GM18498 (cell line): ENCODE measurements around the gene SORD.
A peak's percentile ranks its signal among the peaks of the same experiment; 100 is the strongest.

ENCODE experiments used
- ATAC-seq: cut with Tn5 transposase; IDR thresholded peaks from one replicate; pipeline ENCODE4 v1.9.1; 2021; ENCODE audit warnings: mild to moderate bottlenecking, moderate library complexity; ENCODE audit not compliant: unreplicated experiment

Gene SORD

DNA sequence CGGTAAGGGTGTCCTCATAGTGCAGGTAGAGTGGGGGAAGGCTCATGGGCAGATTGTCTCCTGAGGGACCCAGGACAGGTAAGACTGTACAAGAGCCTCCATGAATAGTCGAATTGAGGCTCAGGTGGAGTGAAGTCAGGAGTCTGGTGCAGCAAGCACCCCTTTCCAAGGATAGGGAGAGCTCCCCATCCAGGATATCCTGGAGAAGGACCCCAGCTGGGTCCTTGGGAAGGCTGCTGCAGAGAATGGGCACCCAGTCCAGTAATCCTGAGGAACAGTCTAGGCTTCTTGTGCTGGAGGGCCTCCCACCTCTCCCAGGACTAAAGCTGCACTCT lies 91.7 kb downstream of the SORD start:
- ATAC-seq = no peak

DNA sequence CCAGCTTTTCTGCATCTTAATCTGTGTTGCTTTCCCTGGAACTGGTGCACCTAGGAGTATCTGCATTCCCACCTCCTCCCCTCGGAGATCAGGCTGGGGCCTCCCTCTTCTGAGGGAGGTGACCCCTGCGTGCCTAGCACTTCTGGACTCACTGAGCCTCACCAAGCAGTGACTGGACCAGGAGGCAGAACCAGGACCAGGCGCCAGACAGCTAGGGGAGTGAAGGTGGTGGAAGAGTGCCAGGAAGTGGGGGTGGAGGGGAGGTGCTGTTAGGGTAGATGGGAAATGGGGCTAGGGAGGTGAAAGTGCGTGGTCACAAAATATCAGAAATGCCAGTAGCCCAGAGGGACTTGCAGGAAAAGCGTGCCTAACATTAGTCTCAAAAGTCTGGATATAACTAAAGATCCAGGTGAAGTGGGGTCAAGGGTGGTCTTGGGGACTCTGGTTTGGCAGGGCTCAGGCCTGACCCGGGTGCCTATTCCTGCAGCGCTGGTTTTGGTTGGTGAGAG lies 92.4 kb downstream of the SORD start:
- ATAC-seq = no peak

DNA sequence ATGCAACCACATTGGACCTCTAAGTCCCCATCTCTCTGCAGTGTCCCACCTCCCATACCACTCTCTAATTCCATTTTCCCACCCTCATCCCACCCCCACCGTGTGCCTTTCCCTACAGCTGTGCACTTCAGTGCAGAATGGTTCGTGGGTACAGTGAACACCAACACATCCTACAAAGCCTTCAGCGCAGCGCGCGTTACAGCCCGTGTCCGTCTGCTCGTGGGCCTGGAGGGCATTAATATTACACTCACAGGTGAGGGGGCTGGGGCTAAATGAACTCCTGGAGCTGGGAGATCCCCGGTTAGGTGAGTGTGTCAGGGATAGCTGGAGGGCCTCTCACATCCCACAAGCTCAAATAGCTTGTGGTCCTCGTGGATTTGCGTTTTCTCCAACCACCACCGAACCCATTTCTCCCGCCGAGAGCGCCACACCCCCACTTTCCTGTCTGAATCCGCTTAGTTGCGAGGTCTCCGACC lies 93.0 kb downstream of the SORD start:
- ATAC-seq = no peak

DNA sequence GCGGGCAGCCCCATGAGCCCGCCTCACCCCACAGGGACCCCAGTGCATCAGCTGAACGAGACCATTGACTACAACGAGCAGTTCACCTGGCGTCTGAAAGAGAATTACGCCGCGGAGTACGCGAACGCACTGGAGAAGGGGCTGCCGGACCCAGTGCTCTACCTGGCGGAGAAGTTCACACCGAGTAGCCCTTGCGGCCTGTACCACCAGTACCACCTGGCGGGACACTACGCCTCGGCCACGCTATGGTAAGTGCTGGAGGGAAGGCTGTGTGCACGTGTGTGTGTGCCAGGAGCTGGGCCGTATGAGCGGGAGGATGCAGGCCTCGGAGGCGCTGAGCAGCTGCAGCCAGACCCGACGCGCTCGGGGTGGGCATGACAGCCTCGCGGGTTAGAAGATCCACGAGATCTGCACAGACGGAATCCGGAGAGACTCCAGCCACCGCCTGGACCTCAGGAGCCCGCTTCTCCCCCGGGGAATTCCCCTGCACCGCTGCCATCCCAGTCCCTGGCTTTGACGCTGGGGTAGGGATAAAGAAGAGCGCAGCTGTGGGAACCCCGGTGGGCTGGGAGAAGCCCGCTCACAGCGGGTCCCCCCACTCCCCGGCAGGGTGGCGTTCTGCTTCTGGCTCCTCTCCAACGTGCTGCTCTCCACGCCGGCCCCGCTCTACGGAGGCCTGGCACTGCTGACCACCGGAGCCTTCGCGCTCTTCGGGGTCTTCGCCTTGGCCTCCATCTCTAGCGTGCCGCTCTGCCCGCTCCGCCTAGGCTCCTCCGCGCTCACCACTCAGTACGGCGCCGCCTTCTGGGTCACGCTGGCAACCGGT lies 93.7 kb downstream of the SORD start:
- ATAC-seq = no peak

DNA sequence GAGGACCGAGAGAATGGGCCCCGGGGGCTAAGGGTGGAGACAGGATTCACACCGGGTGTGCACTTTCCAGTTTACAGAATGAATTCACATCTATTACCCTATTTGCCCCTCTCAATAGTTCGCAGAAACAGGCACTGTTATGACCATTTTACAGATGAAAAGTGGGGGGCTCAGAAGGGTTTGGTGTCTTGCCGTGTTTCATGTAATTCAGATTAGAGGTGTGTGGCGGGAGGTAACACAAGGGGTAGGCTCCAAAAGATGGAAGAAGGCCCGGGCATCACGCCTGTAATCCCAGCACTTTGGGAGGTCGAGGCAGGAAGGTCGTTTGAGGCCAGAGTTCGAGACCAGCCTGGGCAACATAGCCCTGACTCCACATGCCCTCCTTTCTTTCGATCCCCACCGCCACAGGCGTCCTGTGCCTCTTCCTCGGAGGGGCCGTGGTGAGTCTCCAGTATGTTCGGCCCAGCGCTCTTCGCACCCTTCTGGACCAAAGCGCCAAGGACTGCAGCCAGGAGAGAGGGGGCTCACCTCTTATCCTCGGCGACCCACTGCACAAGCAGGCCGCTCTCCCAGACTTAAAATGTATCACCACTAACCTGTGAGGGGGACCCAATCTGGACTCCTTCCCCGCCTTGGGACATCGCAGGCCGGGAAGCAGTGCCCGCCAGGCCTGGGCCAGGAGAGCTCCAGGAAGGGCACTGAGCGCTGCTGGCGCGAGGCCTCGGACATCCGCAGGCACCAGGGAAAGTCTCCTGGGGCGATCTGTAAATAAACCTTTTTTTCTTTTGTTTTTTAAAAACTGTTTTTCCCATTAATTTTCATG lies 94.5 kb downstream of the SORD start:
- ATAC-seq = peak; percentile 11

DNA sequence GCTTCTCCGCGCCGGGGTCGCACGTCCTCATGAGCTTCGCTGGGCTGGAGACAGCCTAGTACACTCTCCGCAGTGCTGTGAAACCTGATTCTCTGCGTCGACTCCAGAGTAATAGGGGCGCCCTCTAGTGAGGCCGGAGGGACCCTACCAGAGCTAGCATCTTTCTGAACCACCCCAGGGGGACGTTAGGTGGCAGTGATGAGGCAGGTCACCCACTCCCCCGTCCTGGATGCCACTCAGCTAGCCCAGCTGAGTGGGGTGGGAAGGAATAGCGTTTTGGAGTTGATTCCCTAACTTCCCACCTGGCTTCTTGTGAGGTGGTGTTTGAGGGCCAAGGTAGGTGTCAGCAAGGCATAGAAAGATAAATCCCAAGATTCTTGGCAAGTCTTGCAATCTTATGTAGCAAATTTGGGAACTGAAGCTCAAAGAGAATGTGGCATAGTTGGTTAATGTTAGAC lies 95.2 kb downstream of the SORD start:
- peak; percentile 95 for ATAC-seq

DNA sequence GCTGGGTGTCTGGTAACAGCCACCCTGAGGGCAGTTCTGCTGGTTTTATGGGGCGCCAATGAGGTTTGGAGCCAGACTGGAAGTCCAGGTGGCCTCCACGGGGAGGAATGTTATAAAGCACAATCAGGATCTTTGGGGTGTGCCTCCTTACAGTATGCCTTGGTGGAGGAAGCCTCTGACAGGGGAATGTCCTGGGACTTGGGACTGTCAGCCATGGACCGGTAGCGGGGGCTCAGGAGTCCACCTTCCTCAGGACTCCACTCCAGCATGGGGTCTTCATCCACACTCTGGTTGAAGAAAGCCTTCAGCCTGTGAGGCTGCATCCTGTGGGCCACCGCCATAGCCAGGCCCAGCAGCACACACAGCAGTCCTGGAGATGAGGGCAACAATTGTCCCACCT lies 96.0 kb downstream of the SORD start:
- ATAC-seq = no peak

DNA sequence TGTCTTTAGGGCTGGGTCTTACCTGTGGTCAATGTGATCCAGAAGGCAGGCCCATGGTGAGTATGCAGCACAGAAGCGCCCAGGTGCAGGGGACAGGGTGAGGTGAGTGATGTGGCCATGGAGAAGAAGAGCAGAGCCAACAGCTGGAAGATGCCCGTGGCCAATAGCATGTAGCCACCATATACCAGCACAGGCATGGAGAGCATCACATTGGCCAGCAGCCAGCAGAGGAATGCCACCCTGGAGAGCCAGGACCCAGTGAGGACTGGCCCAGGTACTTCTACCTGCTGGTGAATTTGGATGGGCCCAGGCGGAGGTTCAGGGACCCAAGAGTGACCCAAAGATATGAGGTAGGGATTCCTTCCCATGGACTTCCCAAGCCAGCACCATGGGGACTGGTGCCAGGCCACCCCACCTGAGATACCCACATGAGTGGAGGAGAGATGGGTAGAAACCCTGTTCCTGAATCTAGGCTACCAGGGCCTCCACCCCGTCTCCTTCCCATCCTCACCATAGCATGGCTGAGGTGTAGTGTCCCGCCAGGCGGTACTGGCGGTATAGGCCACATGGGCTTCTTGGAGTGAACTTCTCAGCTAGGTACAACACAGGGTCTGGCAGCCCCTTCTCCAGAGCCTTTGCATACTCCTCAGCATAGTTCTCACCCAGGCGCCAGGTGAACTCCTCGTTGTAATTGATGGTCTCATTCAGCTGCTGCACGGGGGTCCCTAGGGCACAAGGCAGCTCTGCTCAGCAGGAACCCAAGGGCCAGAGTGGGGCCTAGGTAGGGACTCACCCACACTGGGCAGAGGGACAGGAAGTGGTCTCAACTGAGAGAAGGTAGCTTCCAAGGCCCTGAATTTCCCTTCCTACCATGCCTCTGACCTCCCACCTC lies 97.3 kb downstream of the SORD start:
- ATAC-seq = no peak

DNA sequence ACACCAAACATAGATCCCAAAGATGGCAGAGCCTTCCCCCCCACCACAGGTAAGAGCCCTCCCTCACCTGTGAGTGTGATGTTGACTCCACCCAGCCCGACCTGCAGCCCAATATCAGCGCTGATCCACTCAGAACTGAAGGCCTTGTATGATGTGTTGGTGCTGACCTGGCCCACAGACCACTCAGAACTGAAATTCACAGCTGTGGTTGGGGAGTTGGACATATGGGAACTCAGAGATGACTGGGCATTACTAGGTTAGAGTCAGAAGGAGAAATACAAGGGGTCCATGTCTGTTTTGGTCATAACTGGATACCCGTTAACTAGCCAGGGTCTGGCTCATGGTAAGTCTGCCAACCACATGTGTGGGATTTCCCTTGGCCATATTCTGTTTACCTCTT lies 98.0 kb downstream of the SORD start:
- no peak for ATAC-seq

DNA sequence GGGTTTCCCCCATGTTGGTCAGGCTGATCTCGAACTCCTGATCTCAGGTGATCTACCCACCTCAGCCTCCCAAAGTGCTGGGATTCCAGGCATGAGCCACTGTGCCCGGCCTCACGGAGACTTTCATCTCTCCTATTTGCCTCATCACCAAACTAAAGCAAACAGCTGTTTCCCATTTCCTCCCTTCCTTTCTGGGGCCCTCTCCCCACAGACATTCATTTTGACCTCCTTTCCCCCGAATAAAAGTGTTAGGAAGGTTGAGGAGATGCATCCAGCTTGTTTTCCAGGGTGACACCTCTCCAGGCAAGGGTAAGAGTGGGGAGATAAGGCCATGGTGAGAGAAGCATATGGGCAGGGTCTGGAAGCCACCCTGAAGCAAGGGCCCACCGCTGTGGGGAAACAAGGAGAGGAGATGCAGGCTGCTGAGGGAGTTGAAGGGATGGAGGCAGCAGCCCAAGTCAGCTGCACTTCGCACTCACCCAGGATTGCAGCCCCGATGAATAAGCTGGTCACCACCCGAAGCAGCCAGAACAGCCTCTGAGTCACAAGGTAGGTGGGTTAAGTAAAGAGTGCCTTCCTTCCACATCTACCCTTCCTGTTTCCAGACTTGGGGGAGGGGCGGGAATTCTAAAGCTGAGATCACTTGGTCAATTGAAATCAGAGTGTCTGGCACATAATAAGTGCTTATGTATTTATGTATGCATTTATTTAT lies 98.9 kb downstream of the SORD start:
- no peak for ATAC-seq

DNA sequence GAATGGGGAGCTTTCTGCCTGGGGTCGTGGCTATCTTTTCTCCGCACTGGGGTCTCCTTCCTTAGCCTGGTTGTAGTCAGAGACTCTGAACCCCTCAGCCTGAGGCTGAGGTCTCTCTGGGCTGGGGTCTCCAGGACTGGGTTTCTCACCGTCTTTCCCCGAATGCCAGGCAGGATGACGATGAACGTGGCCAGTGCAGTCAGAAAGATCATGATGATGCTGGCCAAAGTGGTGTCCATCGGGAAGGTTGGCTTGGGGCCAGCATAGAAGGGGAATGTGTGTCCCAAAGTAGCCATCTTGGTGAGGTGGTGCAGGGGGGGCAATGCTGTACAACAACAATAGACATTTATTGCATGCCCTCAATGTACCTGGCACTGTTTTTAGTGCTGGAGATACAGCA lies 99.7 kb downstream of the SORD start:
- ATAC-seq = no peak

DNA sequence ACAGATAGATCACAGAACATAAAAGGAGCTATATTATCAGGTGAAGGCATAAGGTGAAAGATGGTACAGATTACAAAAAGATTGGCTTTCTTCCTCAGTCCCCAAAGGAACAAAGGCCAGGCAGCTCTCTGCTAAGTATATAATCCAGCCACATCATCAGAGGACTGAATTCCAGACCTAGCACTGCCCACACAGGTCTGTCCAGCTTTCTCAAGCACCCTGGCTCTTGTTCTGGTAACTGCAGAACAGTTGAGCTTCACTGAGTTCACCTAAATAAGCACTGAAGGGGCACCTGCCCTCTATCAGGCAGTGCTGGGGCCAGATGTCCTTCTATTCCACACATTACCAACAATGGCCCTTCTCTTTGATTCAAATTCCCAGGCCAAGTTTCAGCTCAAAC lies 100.4 kb downstream of the SORD start:
- no peak for ATAC-seq

DNA sequence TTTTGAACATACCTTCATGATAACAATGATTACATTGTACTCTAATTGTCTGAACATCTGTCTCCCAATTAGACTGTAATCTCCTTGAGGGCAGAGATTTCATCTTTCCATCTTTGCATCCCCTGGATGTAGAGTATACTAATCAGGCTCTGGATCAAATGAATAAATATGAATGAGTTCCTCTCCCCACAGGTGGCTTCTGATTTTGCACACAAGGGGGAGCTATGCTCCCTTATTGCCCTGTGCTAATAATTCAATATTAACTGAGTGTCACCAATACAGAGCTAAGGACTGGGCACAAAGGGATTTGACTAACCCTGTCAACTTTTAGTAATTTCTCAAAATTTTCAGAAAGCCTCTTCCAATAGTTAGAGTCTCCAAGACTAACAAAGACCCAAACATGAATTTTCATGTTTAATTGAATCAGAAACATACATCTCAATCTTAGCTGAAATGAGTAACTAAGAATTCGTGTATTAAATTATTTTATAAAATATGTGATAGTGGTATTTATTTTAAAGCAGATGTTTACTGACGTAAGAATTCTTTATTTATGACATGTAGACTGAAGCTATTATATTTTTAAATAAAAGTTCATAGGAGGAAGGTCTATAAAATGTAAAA lies 103.7 kb downstream of the SORD start:
- no peak for ATAC-seq
